Astrocyte of the spinal cord (primary cell): ENCODE results near the gene EHMT1.
"Not testable (repeated sequence)": the region's sequence is repeated elsewhere in the genome, so short reads cannot be mapped to it uniquely, and the experiment has no call there.

Source experiments
- DNase-seq: peaks from one replicate; pipeline ENCODE4 v3.0.0; 2011; ENCODE audit warnings: low read depth, low spot score
- H3K4me3 ChIP-seq: 2 replicates; pipeline ENCODE4 v1.5.1; 2011; ENCODE audit warnings: low read depth, mild to moderate bottlenecking, low read length, moderate library complexity
- in situ Hi-C: cut with HindIII; loops from 2 replicates; pipeline ENCODE4 v1.10.0; 2017; ENCODE audit warnings: low sequenced_read_pairs
- TF ChIP-seq, protein P1 (sequence below): IDR thresholded peaks from 2 replicates; pipeline ENCODE4 v1.5.1; 2012; ENCODE audit warnings: low read depth, mild to moderate bottlenecking, low read length, inconsistent platforms

The EHMT1 gene

DNA sequence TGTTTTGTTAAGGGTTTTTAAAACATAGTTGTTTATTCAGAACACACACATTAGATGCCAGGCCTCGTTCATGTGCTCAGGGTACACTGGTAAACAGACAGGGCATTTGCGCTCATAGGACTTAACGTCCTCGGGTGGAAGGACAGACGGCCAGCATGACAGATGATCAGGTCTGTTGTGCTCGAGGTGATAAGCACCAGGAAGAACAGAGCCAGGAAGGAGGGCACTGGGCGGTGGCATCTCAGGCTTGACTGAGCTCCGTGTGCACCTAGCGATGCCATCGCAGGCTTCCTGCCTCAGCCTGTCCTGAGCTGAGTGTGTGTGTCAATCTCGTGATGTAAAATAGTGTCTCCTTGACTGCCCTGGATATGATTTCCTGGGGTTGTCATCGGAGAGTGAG, 96.5 kb downstream of the EHMT1 start:
- TF ChIP-seq, protein P1, sequence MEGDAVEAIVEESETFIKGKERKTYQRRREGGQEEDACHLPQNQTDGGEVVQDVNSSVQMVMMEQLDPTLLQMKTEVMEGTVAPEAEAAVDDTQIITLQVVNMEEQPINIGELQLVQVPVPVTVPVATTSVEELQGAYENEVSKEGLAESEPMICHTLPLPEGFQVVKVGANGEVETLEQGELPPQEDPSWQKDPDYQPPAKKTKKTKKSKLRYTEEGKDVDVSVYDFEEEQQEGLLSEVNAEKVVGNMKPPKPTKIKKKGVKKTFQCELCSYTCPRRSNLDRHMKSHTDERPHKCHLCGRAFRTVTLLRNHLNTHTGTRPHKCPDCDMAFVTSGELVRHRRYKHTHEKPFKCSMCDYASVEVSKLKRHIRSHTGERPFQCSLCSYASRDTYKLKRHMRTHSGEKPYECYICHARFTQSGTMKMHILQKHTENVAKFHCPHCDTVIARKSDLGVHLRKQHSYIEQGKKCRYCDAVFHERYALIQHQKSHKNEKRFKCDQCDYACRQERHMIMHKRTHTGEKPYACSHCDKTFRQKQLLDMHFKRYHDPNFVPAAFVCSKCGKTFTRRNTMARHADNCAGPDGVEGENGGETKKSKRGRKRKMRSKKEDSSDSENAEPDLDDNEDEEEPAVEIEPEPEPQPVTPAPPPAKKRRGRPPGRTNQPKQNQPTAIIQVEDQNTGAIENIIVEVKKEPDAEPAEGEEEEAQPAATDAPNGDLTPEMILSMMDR, result no peak
- in situ Hi-C loops, result no loop called here
- no peak for DNase-seq
- no peak overlapping the region for H3K4me3 ChIP-seq

DNA sequence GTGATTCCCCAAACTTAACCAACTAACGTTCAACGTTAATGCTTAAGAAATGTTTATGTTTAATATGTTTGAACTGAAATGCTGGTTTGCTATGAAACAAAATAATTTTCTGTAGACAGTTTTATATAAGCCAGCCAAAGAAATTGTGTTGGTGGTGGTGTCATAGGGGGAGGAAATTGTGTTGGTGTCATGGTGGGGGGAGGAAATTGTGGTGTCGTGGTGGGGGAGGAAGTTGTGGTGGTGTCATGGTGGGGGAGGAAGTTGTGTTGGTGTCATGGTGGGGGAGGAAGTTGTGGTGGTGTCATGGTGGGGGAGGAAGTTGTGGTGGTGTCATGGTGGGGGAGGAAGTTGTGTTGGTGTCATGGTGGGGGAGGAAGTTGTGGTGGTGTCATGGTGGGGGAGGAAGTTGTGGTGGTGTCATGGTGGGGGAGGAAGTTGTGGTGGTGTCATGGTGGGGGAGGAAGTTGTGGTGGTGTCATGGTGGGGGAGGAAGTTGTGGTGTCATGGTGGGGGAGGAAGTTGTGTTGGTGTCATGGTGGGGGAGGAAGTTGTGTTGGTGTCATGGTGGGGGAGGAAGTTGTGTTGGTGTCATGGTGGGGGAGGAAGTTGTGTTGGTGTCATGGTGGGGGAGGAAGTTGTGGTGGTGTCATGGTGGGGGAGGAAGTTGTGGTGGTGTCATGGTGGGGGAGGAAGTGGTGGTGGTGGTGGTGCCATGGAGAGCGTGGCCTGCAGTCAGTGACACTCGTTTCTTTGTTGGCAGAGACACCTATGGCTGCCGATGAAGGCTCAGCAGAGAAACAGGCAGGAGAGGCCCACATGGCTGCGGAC, 97.3 kb downstream of the EHMT1 start:
- in situ Hi-C loops, H3K4me3 ChIP-seq, DNase-seq: not testable (repeated sequence)

DNA sequence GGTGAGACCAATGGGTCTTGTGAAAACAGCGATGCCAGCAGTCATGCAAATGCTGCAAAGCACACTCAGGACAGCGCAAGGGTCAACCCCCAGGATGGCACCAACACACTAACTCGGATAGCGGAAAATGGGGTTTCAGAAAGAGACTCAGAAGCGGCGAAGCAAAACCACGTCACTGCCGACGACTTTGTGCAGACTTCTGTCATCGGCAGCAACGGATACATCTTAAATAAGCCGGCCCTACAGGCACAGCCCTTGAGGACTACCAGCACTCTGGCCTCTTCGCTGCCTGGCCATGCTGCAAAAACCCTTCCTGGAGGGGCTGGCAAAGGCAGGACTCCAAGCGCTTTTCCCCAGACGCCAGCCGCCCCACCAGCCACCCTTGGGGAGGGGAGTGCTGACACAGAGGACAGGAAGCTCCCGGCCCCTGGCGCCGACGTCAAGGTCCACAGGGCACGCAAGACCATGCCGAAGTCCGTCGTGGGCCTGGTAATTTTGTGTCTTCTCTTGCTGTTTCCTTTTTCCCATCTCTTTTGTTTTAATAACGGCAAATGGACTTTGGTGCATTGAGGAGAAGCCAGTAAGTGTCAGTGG, 98.0 kb downstream of the EHMT1 start:
- in situ Hi-C loops, result no loop called here
- TF ChIP-seq, protein P1, result no peak
- no peak for DNase-seq
- no peak overlapping the region for H3K4me3 ChIP-seq

DNA sequence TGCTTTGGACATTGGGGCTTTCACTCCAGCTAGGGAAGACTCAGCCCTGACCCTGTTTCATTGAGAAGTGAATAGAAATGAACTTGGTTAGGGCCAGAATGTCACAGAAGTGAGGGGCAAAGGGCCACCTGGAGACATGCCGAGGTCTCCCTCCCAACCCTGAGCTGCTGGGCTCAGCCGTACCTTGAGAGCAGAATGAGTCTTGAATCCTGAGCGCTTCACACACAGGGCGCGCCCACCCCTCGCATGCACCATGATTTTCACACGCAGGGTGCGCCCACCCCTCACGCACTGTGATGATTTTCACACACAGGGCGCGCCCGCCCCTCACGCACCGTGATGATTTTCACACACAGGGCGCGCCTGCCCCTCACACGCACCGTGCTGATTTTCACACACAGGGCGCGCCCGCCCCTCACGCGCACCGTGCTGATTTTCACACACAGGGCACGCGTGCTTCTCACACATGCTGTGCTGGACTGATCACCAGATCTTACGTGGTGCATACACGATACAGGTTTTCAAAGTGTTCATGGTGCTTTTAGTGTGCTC, 99.0 kb downstream of the EHMT1 start:
- no peak for DNase-seq
- in situ Hi-C loops, result no loop called here
- TF ChIP-seq, protein P1, result no peak
- no peak overlapping the region for H3K4me3 ChIP-seq

DNA sequence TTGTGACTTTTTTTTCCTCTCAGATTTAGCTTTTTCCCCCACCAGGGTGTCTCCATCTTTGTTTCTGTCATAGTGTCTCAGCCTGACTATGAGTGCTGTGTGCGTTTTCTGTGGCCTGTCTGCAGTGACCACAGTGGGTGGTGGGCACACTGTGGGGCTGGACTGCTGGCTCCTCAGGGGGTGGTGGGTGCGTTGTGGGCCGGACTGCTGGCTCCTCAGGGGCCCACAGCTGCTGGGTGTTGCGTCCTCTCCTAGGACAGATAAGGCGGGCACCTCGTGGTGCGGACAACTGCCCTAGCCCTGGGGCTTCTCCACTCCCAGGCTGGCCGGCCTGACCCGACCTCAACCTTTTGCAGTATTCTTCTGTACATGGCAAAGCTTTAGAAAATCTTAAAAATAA, 100.4 kb downstream of the EHMT1 start:
- TF ChIP-seq, protein P1, result no peak
- no peak for DNase-seq
- H3K4me3 ChIP-seq, result no peak overlapping the region
- in situ Hi-C loops, result no loop called here

DNA sequence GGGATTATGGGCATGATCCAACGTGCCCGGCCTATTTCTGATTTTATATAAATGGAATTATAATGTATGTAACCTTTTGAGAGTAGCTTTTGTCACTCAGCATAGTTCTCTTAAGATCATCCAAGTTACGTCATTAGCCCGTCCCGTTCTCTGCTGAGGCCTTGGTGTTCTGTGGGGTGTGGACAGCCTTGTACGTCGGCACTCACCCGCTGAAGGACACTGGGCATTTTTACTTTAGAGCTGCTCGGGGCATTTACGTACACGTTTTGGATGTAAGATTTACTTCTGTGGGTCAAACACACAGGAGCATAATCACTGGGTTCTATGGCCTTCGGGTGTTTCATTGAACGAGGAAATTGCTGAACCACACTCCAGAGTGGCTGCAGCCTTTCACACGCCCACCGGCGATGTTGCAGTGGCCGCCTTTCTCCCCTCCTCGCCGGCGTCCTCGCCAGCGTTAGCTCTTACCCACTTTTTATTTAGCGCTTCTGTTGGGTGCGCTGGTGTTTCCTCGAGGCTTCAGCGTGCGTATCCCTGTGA, 101.8 kb downstream of the EHMT1 start:
- TF ChIP-seq, protein P1, result no peak

DNA sequence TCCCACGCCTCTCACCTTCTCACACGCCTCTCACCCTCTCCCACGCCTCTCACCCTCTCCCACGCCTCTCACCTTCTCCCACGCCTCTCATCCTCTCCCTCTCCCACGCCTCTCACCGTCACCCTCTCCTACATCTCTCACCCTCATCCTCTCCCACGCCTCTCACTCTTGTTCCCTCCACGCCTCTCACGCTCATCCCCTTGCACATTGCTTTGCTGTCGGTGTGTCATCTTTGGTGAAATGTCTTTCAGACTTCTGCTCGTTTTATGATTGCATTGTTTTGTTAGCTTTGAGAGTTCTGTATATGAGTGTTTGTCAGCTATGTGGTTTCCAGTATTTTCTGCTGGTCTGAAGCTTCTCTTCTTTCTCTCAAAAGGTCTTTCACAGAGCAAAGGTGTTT, 102.7 kb downstream of the EHMT1 start:
- no peak for DNase-seq
- in situ Hi-C loops, result no loop called here
- TF ChIP-seq, protein P1, result no peak
- H3K4me3 ChIP-seq, result no peak overlapping the region

More for the DNA sequence above, 101.8 kb downstream of the EHMT1 start:
- DNase-seq, result no peak
- in situ Hi-C loops, result no loop called here
- H3K4me3 ChIP-seq, result no peak overlapping the region
